Mucosa of stomach (tissue), 1 donor: ENCODE measurements around the gene MYD88.

Experiments used
- H3K27me3 ChIP-seq: one replicate; pipeline ENCODE4 v1.7.0; 2013; ENCODE audit warnings: mild to moderate bottlenecking, low read length; ENCODE audit not compliant: control insufficient read depth, insufficient read depth
- H3K36me3 ChIP-seq: one replicate; pipeline ENCODE4 v1.7.0; 2013; ENCODE audit warnings: low read length; ENCODE audit not compliant: control insufficient read depth, insufficient read depth
- H3K4me1 ChIP-seq: one replicate; pipeline ENCODE4 v1.7.0; 2013; ENCODE audit warnings: mild to moderate bottlenecking, low read length; ENCODE audit not compliant: control insufficient read depth, insufficient read depth
- H3K4me3 ChIP-seq: one replicate; pipeline ENCODE4 v1.7.0; 2013; ENCODE audit warnings: low read length
- H3K9ac ChIP-seq: one replicate; pipeline ENCODE4 v1.7.0; 2013; ENCODE audit warnings: mild to moderate bottlenecking, low read length, moderate library complexity
- H3K9me3 ChIP-seq: one replicate; pipeline ENCODE4 v1.7.0; 2013; ENCODE audit warnings: mild to moderate bottlenecking, low read length, moderate library complexity; ENCODE audit not compliant: control insufficient read depth
- donor health status: Pancreatic carcinoma.

MYD88 gene

GRCh38 chr3:38138349-38139190 is at the start of gene MYD88:
Gene MYD88 (plus strand): TSS chr3:38138661. CDS start chr3:38138701, 40 bp downstream.
- peaks cover 31% of the 10 kb centered on the region for H3K4me1 ChIP-seq
- peak within 1 kb of the TSS; percentile 85 for H3K4me3 ChIP-seq
- no peaks in the 10 kb centered on the region for H3K9me3 ChIP-seq
- H3K9ac ChIP-seq: peak within 1 kb of the TSS; percentile 89
- H3K36me3 ChIP-seq: peaks cover 12% of the 10 kb centered on the region
- no peaks in the 10 kb centered on the region for H3K27me3 ChIP-seq

- H3K9me3 ChIP-seq: no peaks in the 10 kb centered on the region
- H3K36me3 ChIP-seq: no peaks in the 10 kb centered on the region
- no peaks in the 10 kb centered on the region for H3K4me1 ChIP-seq
- no peak overlapping the region for H3K9ac ChIP-seq
- H3K4me3 ChIP-seq: no peak overlapping the region
- no peaks in the 10 kb centered on the region for H3K27me3 ChIP-seq
These were observed 49.3 kb upstream of the MYD88 start for GRCh38 chr3:38089163-38089562.

GRCh38 chr3:38090453-38090852 is 48.0 kb upstream of the MYD88 start:
- H3K9ac ChIP-seq: no peak overlapping the region
- no peaks in the 10 kb centered on the region for H3K4me1 ChIP-seq
- no peak overlapping the region for H3K4me3 ChIP-seq

GRCh38 chr3:38094999-38095398 is 43.5 kb upstream of the MYD88 start:
- no peaks in the 10 kb centered on the region for H3K9me3 ChIP-seq
- H3K4me1 ChIP-seq: no peaks in the 10 kb centered on the region
- H3K9ac ChIP-seq: no peak overlapping the region
- H3K27me3 ChIP-seq: peaks cover 7% of the 10 kb centered on the region
- H3K36me3 ChIP-seq: no peaks in the 10 kb centered on the region
- H3K4me3 ChIP-seq: no peak overlapping the region

More at GRCh38 chr3:38090453-38090852, 48.0 kb upstream of the MYD88 start:
- Histone ChIP-seq H3K9me3 (no peaks in the 10 kb centered on the region), H3K27me3 (no peaks in the 10 kb centered on the region), H3K36me3 (no peaks in the 10 kb centered on the region)

- H3K9me3 ChIP-seq: no peaks in the 10 kb centered on the region
- no peaks in the 10 kb centered on the region for H3K36me3 ChIP-seq
- no peak overlapping the region for H3K9ac ChIP-seq
- peaks cover 7% of the 10 kb centered on the region for H3K27me3 ChIP-seq
- H3K4me3 ChIP-seq: no peak overlapping the region
- H3K4me1 ChIP-seq: no peaks in the 10 kb centered on the region
These were observed 42.6 kb upstream of the MYD88 start for GRCh38 chr3:38095669-38096483.

- peaks cover 7% of the 10 kb centered on the region for H3K27me3 ChIP-seq
- no peak overlapping the region for H3K9ac ChIP-seq
These were observed 40.8 kb upstream of the MYD88 start for GRCh38 chr3:38097446-38098375.

GRCh38 chr3:38098376-38098723 is 40.1 kb upstream of the MYD88 start:
- H3K27me3 ChIP-seq: peaks cover 7% of the 10 kb centered on the region
- H3K36me3 ChIP-seq: no peaks in the 10 kb centered on the region
- no peaks in the 10 kb centered on the region for H3K9me3 ChIP-seq
- H3K4me3 ChIP-seq: no peak overlapping the region
- H3K4me1 ChIP-seq: no peaks in the 10 kb centered on the region
- no peak overlapping the region for H3K9ac ChIP-seq

More at GRCh38 chr3:38097446-38098375, 40.8 kb upstream of the MYD88 start:
- no peaks in the 10 kb centered on the region for H3K4me1 ChIP-seq
- no peaks in the 10 kb centered on the region for H3K36me3 ChIP-seq
- no peak overlapping the region for H3K4me3 ChIP-seq
- no peaks in the 10 kb centered on the region for H3K9me3 ChIP-seq

GRCh38 chr3:38099518-38099917 is 38.9 kb upstream of the MYD88 start:
- no peak overlapping the region for H3K4me3 ChIP-seq
- no peaks in the 10 kb centered on the region for H3K4me1 ChIP-seq
- H3K9ac ChIP-seq: no peak overlapping the region
- no peaks in the 10 kb centered on the region for H3K36me3 ChIP-seq
- H3K27me3 ChIP-seq: peaks cover 7% of the 10 kb centered on the region
- H3K9me3 ChIP-seq: no peaks in the 10 kb centered on the region

GRCh38 chr3:38100498-38100897 is 38.0 kb upstream of the MYD88 start:
- Histone ChIP-seq H3K27me3 (peaks cover 7% of the 10 kb centered on the region), H3K9ac (no peak overlapping the region)

GRCh38 chr3:38101811-38102443 is 36.5 kb upstream of the MYD88 start:
- no peaks in the 10 kb centered on the region for H3K36me3 ChIP-seq
- no peak overlapping the region for H3K9ac ChIP-seq
- no peak overlapping the region for H3K4me3 ChIP-seq
- H3K27me3 ChIP-seq: peaks cover 7% of the 10 kb centered on the region
- H3K4me1 ChIP-seq: no peaks in the 10 kb centered on the region
- H3K9me3 ChIP-seq: no peaks in the 10 kb centered on the region

More at GRCh38 chr3:38100498-38100897, 38.0 kb upstream of the MYD88 start:
- H3K9me3 ChIP-seq: no peaks in the 10 kb centered on the region
- H3K4me3 ChIP-seq: no peak overlapping the region
- H3K36me3 ChIP-seq: no peaks in the 10 kb centered on the region
- H3K4me1 ChIP-seq: no peaks in the 10 kb centered on the region

- Histone ChIP-seq H3K9me3 (no peaks in the 10 kb centered on the region), H3K9ac (no peak overlapping the region), H3K4me1 (no peaks in the 10 kb centered on the region)
These were observed 36.0 kb upstream of the MYD88 start for GRCh38 chr3:38102444-38102814.

More at GRCh38 chr3:38102444-38102814, 36.0 kb upstream of the MYD88 start:
- H3K4me3 ChIP-seq: no peak overlapping the region
- H3K27me3 ChIP-seq: peaks cover 7% of the 10 kb centered on the region
- no peaks in the 10 kb centered on the region for H3K36me3 ChIP-seq
